Lower leg skin (tissue), 3 donors: ENCODE results near the gene CDCP1.

Experiments used
- POLR2A ChIP-seq, 2 donors: fragments of 450-650 bp; IDR thresholded peaks; one replicate each; pipeline ENCODE4 v1.6.1; 2016 to 2017; ENCODE audit warnings: antibody characterized with exemption in 2 of 2, mild to moderate bottlenecking in 1 of 2, moderate library complexity in 1 of 2
- TF ChIP-seq, protein P1 (sequence below), 3 donors: fragments of 450-650 bp; IDR thresholded peaks; one replicate each; pipeline ENCODE4 v1.5.1; 2016; ENCODE audit warnings: antibody characterized with exemption in 3 of 3, mild to moderate bottlenecking in 3 of 3, moderate library complexity in 2 of 3

DNA sequence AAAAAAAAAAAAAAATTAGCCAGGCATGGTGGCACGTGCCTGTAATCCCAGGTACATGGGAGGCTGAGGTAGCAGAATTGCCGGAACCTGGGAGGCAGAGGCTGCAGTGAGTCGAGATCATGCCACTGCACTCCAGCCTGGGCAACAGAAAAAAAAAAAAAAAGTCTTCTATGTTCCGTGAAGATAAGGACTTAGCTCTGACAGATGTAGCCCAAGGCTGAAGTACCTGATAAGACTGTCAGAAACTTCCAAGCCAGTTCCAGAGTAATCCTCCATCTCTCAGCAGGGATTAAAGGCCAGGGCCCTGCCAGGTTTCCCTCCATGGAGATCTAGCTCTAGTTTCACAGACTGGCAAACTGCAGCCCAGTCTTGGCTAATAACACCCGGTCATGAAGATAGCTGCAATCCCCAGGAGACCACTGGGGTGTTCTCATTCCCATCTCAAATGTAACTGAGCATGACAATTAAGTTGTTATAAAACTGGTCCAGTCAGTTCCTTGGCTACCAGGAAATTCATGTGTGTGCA, 8.5 kb downstream of the CDCP1 start:
- TF ChIP-seq, protein P1, sequence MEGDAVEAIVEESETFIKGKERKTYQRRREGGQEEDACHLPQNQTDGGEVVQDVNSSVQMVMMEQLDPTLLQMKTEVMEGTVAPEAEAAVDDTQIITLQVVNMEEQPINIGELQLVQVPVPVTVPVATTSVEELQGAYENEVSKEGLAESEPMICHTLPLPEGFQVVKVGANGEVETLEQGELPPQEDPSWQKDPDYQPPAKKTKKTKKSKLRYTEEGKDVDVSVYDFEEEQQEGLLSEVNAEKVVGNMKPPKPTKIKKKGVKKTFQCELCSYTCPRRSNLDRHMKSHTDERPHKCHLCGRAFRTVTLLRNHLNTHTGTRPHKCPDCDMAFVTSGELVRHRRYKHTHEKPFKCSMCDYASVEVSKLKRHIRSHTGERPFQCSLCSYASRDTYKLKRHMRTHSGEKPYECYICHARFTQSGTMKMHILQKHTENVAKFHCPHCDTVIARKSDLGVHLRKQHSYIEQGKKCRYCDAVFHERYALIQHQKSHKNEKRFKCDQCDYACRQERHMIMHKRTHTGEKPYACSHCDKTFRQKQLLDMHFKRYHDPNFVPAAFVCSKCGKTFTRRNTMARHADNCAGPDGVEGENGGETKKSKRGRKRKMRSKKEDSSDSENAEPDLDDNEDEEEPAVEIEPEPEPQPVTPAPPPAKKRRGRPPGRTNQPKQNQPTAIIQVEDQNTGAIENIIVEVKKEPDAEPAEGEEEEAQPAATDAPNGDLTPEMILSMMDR (IDR thresholded peaks at IDR 0.05) = no peak
- no peak for TF ChIP-seq POLR2A (IDR thresholded peaks at IDR 0.05)
